BLaER1 treated with 17β-estradiol and CSF1 and Interleukin-3, amounts not matched to agents 10 nM and 100 nM (cell line): ENCODE measurements around the gene CDK11B.
"Not testable (repeated sequence)": the region's sequence is repeated elsewhere in the genome, so short reads cannot be mapped to it uniquely, and the experiment has no call there.

ENCODE experiments used
- H3K27ac ChIP-seq, 11 experiments: shearing (Covaris generic); formaldehyde crosslinking; 2 replicates each; pipeline ENCODE4 v1.8.1; 2022
- H3K27me3 ChIP-seq, 11 experiments: shearing (Covaris generic); formaldehyde crosslinking; 2 replicates each; pipeline ENCODE4 v1.8.1; 2022
- H3K36me3 ChIP-seq, 11 experiments: shearing (Covaris generic); formaldehyde crosslinking; 2 replicates each; pipeline ENCODE4 v1.8.1; 2022
- H3K4me1 ChIP-seq, 10 experiments: shearing (Covaris generic); formaldehyde crosslinking; 2 replicates each; pipeline ENCODE4 v1.8.1; 2022
- H3K4me2 ChIP-seq, 11 experiments: shearing (Covaris generic); formaldehyde crosslinking; 2 replicates each; pipeline ENCODE4 v1.8.1; 2022
- H3K4me3 ChIP-seq, 10 experiments: shearing (Covaris generic); formaldehyde crosslinking; 2 replicates each; pipeline ENCODE4 v1.8.1; 2022
- H3K9ac ChIP-seq, 11 experiments: shearing (Covaris generic); formaldehyde crosslinking; 2 replicates each; pipeline ENCODE4 v1.8.1; 2022
- H3K9me3 ChIP-seq, 11 experiments: shearing (Covaris generic); formaldehyde crosslinking; replicated peaks in 1 of 11; 2 replicates each; pipeline ENCODE4 v1.8.1; 2022
- H4K20me1 ChIP-seq, 11 experiments: shearing (Covaris generic); formaldehyde crosslinking; 2 replicates each; pipeline ENCODE4 v1.8.1; 2022
- Cebpa-rat ChIP-seq, 11 experiments: shearing (Covaris generic); IDR thresholded peaks; 2 replicates each; pipeline ENCODE4 v1.8.1; 2022

The CDK11B gene

GRCh38 chr1:1680031-1680911 lies 21.5 kb upstream of the CDK11B start:
- no peak for TF ChIP-seq Cebpa-rat (IDR thresholded peaks at IDR 0.05)
- peak overlapping the region in 4 of 11 experiments; percentile 12 to 91 (median 51); a peak in 5 of 22 replicates for H3K4me2 ChIP-seq
- H3K27me3 ChIP-seq: no peaks in the 10 kb centered on the region
- H4K20me1 ChIP-seq: peaks cover 72 to 82% (median 77%) of the 10 kb centered on the region in 11 experiments
- peak overlapping the region in 1 of 11 experiments; percentile 10; a peak in 1 of 22 replicates for H3K9ac ChIP-seq
- H3K4me3 ChIP-seq: no peak overlapping the region
- H3K27ac ChIP-seq: no peak overlapping the region
- no peaks in the 10 kb centered on the region for H3K9me3 ChIP-seq
- H3K4me1 ChIP-seq: peaks cover 21 to 63% (median 48%) of the 10 kb centered on the region in 10 experiments
- peaks cover 14 to 31% (median 22%) of the 10 kb centered on the region in 11 experiments; a peak in 20 of 22 replicates for H3K36me3 ChIP-seq

DNA sequence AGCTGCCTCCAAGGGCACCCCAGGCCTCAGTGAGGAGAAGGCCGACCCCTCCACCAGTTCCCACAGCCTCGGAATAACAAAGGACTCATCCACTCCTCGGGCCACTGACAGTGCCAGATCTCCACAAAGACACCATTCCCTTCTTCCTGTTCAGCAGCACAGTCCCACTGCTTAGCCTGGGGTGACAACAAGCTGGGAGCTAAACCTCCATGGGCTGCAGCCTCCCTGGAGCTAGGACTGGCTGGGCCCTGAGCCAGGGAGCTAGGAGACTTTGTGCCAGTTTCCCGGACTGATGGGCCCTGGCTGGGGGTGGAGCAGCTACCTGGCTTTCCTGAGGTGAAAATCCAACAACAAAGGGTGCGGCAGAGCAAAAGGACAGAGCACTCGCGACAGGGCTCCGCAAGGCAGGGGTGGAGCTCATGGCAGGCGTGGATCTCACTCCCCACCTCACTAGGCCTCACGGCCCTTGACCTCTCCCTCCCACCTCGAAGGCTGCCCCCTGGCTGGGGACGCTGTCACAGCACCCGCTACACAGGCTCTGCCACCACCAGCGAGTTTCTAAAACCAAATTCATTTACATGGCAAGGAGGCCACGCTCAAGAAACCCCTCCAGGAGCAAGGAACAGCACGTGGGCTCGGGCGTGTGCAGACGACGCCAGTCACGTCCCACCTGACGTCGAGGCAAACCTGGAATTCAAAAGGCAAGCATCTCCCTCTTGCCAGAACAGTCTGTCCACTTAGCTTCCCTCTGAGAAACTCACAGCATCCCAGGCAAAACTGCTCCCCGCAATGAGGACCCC lies 20.0 kb upstream of the CDK11B start:
- peak overlapping the region; percentile 38 to 73 (median 60); a peak in 19 of 22 replicates for H3K9ac ChIP-seq
- H3K4me2 ChIP-seq: peak overlapping the region; percentile 80 to 98 (median 90)
- no peaks in the 10 kb centered on the region for H3K9me3 ChIP-seq
- H3K36me3 ChIP-seq: peaks cover 12 to 18% (median 15%) of the 10 kb centered on the region in 11 experiments; a peak in 20 of 22 replicates
- no peak for TF ChIP-seq Cebpa-rat (IDR thresholded peaks at IDR 0.05)
- peaks cover 60 to 71% (median 64%) of the 10 kb centered on the region in 11 experiments for H4K20me1 ChIP-seq
- H3K4me1 ChIP-seq: peaks cover 27 to 68% (median 55%) of the 10 kb centered on the region in 10 experiments
- no peaks in the 10 kb centered on the region for H3K27me3 ChIP-seq
- peak overlapping the region in 7 of 10 experiments; percentile 15 to 59 (median 44); a peak in 6 of 20 replicates for H3K4me3 ChIP-seq
- H3K27ac ChIP-seq: peak overlapping the region in 10 of 11 experiments; percentile 22 to 82 (median 70); a peak in 20 of 22 replicates

- H3K27ac ChIP-seq: peak overlapping the region in 10 of 11 experiments; percentile 22 to 82 (median 70); a peak in 20 of 22 replicates
- TF ChIP-seq Cebpa-rat (IDR thresholded peaks at IDR 0.05): no peak
- H3K36me3 ChIP-seq: peaks cover 8 to 15% (median 13%) of the 10 kb centered on the region in 11 experiments; a peak in 21 of 22 replicates
- H4K20me1 ChIP-seq: peaks cover 52 to 63% (median 56%) of the 10 kb centered on the region in 11 experiments
- peak overlapping the region; percentile 38 to 73 (median 60); a peak in 19 of 22 replicates for H3K9ac ChIP-seq
- no peaks in the 10 kb centered on the region for H3K9me3 ChIP-seq
- no peaks in the 10 kb centered on the region for H3K27me3 ChIP-seq
- peak overlapping the region in 9 of 10 experiments; percentile 7 to 59 (median 40); a peak in 13 of 20 replicates for H3K4me3 ChIP-seq
- peaks cover 33 to 70% (median 59%) of the 10 kb centered on the region in 10 experiments for H3K4me1 ChIP-seq
- H3K4me2 ChIP-seq: peak overlapping the region; percentile 80 to 98 (median 90)
Observed at GRCh38 chr1:1677718-1678580, 19.1 kb upstream of the CDK11B start.

DNA sequence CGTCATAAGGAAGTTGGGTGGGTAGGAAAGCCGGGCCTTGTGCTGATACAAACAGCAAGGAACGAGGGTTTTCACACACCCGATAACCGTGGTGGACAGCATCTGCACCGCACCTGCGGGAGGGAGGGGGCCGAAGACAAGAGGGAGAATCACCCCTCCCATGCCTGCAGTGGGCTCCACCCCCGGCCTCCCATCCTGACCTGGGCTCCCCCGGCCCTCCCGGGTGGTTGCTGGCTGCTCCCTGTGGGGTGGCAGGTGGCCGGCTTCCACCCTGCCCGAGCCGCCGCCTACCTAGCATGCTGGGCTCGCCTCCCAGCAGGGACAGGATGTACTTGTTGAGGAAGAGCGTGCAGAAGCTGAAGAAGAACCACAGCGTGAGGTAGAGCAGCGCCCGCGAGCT lies 17.3 kb upstream of the CDK11B start:
- peaks cover 33 to 54% (median 38%) of the 10 kb centered on the region in 11 experiments for H4K20me1 ChIP-seq
- H3K4me2 ChIP-seq, H3K9me3 ChIP-seq, H3K27me3 ChIP-seq, H3K27ac ChIP-seq, H3K4me3 ChIP-seq, H3K9ac ChIP-seq: not testable (repeated sequence)
- peaks cover 16 to 25% (median 21%) of the 10 kb centered on the region in 11 experiments for H3K36me3 ChIP-seq
- peaks cover 30 to 56% (median 48%) of the 10 kb centered on the region in 10 experiments for H3K4me1 ChIP-seq

GRCh38 chr1:1675218-1675617 lies 16.4 kb upstream of the CDK11B start:
- peaks cover 21 to 48% (median 42%) of the 10 kb centered on the region in 10 experiments for H3K4me1 ChIP-seq
- H3K4me2 ChIP-seq: 0 out of 22 replicates have a peak overlapping the region, but pooled peaks of 1 of the 11 experiments have one; percentile 20
- H3K4me3 ChIP-seq, H3K27ac ChIP-seq, H3K9ac ChIP-seq, H3K27me3 ChIP-seq, H3K9me3 ChIP-seq: not testable (repeated sequence)
- H4K20me1 ChIP-seq: peaks cover 25 to 46% (median 29%) of the 10 kb centered on the region in 11 experiments
- peaks cover 23 to 34% (median 27%) of the 10 kb centered on the region in 11 experiments for H3K36me3 ChIP-seq

DNA sequence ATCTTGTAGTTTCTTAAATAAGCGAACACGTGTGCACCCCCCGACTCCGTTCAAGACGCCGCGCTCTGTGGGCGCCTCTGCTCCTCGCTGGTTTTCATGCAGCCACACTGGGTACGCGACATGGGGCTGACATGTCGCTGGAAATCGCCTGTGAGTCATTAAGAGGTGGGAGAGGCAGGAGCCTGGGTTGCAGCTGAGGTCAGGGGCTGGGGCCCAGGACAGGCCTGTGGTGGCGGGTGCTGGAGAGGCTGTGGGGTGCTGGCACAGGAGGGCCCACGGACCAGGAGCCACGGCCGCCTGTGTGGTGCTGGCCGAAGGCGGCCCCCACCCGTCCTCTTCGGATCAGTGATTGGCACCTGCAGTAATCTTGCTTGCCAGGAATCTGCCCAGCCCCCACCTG lies 16.0 kb upstream of the CDK11B start:
- H3K27ac ChIP-seq, H3K4me3 ChIP-seq, H3K27me3 ChIP-seq, H3K9ac ChIP-seq, H3K9me3 ChIP-seq: not testable (repeated sequence)
- H4K20me1 ChIP-seq: peaks cover 21 to 42% (median 26%) of the 10 kb centered on the region in 11 experiments
- peak overlapping the region in 4 of 11 experiments; percentile 20 to 36 (median 29); a peak in 2 of 22 replicates for H3K4me2 ChIP-seq
- peaks cover 26 to 38% (median 31%) of the 10 kb centered on the region in 11 experiments for H3K36me3 ChIP-seq
- peaks cover 20 to 52% (median 40%) of the 10 kb centered on the region in 10 experiments for H3K4me1 ChIP-seq

- no peak for TF ChIP-seq Cebpa-rat (IDR thresholded peaks at IDR 0.05)
- Histone ChIP-seq H3K9me3 (no peaks in the 10 kb centered on the region), H3K27ac (no peak overlapping the region), H3K9ac (no peak overlapping the region), H3K4me1 (peaks cover 0 to 38% (median 19%) of the 10 kb centered on the region in 10 experiments; a peak in 18 of 20 replicates), H4K20me1 (peaks cover 0 to 17% (median 3%) of the 10 kb centered on the region in 11 experiments; a peak in 11 of 22 replicates), H3K27me3 (no peaks in the 10 kb centered on the region), H3K36me3 (peaks cover 37 to 60% (median 51%) of the 10 kb centered on the region in 11 experiments), H3K4me3 (no peak overlapping the region), H3K4me2 (no peak overlapping the region)
Observed at GRCh38 chr1:1672181-1672965, 13.6 kb upstream of the CDK11B start.
